Endothelial cell (in vitro differentiated cells): ENCODE results near the gene DUSP22. TPM values are rescaled to one million over a fixed set of nuclear protein-coding genes. Genes with fewer than 3 reads are reported as not detected.

Experiments
- DNase-seq: peaks from one replicate; pipeline ENCODE4 v3.0.0; 2021; ENCODE audit warnings: low spot score
- H3K27ac Mint-ChIP-seq: one replicate; pipeline ENCODE4 v1.8.0; 2021; ENCODE audit warnings: mixed read lengths, inconsistent platforms; ENCODE audit not compliant: unreplicated experiment
- H3K27me3 Mint-ChIP-seq: one replicate; pipeline ENCODE4 v1.8.0; 2021; ENCODE audit warnings: mild to moderate bottlenecking, moderate library complexity, mixed read lengths, inconsistent platforms; ENCODE audit not compliant: unreplicated experiment
- H3K36me3 Mint-ChIP-seq: one replicate; pipeline ENCODE4 v1.8.0; 2021; ENCODE audit warnings: mild to moderate bottlenecking, low read depth, mixed read lengths, inconsistent platforms; ENCODE audit not compliant: unreplicated experiment
- H3K4me1 Mint-ChIP-seq: one replicate; pipeline ENCODE4 v1.8.0; 2021; ENCODE audit warnings: mild to moderate bottlenecking, mixed read lengths, inconsistent platforms; ENCODE audit not compliant: unreplicated experiment
- H3K4me3 Mint-ChIP-seq: one replicate; pipeline ENCODE4 v1.8.0; 2021; ENCODE audit warnings: mild to moderate bottlenecking, mixed read lengths, inconsistent platforms; ENCODE audit not compliant: unreplicated experiment
- H3K9me3 Mint-ChIP-seq: one replicate; pipeline ENCODE4 v1.8.0; 2021; ENCODE audit warnings: mixed read lengths, inconsistent platforms; ENCODE audit not compliant: unreplicated experiment
- total RNA-seq: library from RNA; stranded (reverse); fragmentation: NEBNext Ultra II Directional; extraction: Animal tissue kit (Norgen Biotek cat#: 25700); gene quantifications from one replicate; pipeline ENCODE4 v1.2.1, GENCODE V29; 2021; ENCODE audit not compliant: unreplicated experiment
- TF ChIP-seq, protein P1 (sequence below): fragments of 200-600 bp; sonication (generic); IDR thresholded peaks from one replicate; pipeline ENCODE4 v1.5.0; 2021; ENCODE audit warnings: antibody characterized with exemption; ENCODE audit not compliant: unreplicated experiment

The DUSP22 gene
- total RNA-seq, 1 donor from 2014 or later: 57.3 TPM

DNA sequence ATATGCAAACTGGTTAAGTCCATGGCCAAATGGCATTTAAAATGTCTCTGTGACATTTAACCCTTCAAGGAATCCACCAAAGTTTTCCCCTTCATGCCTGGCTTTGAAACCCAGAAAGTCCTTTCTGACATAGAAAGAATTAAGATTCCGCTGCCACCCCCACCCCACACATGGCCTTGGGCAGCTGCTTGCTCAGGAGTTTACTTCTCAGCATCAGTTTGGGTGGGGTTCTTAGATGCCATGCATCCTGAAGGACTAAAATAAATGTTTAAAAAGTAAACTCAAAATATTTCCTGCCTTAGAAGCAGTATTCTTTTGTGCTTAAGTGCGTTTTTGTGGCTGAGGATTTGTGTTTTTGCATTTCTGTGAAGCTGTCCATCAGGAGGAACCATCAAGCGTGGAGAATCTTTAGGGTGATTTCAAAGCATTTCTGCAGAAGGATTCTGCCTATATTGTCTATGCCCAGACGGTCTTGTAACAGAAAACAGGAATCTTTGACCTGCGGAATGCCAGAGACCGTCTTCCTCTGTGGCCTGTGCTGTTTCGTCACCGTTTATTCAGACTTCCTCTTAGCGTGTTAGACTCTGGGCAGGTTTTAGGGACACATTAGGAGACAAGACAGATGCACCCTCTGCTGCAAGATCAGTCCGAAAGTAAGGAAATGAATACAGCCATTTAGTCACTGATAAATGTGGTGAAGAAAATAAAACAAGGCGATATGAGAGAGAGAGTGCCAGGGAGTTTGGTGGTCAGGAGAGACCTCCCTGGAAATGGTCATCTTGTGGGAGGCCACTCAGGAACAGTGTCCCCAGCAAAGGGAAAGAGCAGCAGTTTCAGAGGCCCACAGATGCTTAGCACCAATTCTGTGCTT, 6.2 kb downstream of the DUSP22 start:
- TF ChIP-seq, protein P1, sequence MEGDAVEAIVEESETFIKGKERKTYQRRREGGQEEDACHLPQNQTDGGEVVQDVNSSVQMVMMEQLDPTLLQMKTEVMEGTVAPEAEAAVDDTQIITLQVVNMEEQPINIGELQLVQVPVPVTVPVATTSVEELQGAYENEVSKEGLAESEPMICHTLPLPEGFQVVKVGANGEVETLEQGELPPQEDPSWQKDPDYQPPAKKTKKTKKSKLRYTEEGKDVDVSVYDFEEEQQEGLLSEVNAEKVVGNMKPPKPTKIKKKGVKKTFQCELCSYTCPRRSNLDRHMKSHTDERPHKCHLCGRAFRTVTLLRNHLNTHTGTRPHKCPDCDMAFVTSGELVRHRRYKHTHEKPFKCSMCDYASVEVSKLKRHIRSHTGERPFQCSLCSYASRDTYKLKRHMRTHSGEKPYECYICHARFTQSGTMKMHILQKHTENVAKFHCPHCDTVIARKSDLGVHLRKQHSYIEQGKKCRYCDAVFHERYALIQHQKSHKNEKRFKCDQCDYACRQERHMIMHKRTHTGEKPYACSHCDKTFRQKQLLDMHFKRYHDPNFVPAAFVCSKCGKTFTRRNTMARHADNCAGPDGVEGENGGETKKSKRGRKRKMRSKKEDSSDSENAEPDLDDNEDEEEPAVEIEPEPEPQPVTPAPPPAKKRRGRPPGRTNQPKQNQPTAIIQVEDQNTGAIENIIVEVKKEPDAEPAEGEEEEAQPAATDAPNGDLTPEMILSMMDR: no peak
- no peak for DNase-seq
- no peak overlapping the region for H3K27ac Mint-ChIP-seq

DNA sequence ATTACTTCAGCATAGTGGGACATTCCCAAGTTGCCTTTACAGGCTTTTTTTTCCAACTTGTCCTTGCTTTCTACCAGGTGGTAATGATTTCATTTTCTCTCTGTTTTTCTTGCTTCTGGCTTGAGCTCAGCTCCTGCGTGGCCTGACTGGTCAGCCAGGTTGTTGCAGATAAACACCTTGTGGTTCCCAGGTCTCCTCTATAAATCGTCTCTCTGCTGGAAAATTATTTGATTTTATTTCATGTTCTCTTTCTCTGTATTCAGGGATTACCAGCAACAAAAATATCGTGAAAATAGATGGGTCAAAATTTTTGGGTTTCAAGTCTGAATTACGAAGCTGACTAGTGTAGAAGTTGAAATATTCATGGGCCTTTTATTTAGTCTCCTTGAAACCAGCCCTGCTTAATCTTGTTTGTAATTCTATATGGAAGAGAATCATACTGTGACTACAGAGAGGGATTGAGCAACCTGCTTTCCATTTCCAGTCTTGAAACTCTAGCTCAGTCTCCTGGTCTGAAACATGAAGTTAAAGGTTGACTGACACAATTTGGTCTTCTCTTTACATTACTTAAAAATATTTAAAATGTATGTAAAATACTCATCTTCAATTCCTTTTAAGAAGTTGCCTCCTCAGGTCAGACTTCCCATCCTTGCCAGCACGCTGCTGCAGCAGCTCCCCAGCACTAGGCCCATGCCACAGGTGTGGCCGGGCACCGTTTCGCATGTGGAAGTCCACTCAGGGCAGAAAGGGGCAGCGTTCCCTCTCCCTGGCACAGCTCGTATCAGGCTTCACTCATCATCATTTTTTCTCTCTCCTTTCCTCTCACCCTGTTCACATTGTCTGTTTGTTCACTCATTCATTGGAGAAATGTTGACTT, 7.1 kb downstream of the DUSP22 start:
- Mint-ChIP-seq H3K4me1 (peaks cover 7% of the 10 kb centered on the region), H3K4me3 (no peak overlapping the region), H3K27ac (no peak overlapping the region), H3K27me3 (peaks cover 4% of the 10 kb centered on the region), H3K9me3 (peaks cover under 1% of the 10 kb centered on the region), H3K36me3 (no peaks in the 10 kb centered on the region)
- DNase-seq: no peak
- TF ChIP-seq, protein P1: no peak

More for the DNA sequence above, 6.2 kb downstream of the DUSP22 start:
- Mint-ChIP-seq H3K4me3 (no peak overlapping the region), H3K36me3 (no peaks in the 10 kb centered on the region), H3K4me1 (peaks cover 9% of the 10 kb centered on the region), H3K9me3 (peaks cover 1% of the 10 kb centered on the region), H3K27me3 (peaks cover 6% of the 10 kb centered on the region)

DNA sequence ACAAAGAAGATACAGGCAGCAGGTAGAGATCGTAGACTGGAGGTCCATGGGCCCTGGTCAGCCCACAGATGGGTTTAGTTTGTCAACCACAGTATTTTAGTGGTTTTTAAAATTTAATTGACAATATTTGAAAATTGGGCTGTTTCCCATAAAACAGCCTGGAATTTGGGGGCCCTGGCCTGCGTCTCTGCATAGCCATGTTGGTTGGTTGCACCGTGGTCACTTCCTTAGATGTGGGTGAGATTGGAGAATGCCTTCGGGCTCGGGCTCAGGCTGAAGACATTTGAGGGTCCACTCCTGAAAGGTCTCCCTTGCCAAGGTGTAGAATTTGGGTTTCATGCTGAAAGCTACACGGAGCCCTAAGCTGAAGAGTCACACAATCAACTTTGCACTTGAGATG, 7.7 kb downstream of the DUSP22 start:
- H3K9me3 Mint-ChIP-seq: peaks cover 7% of the 10 kb centered on the region
- H3K36me3 Mint-ChIP-seq: no peaks in the 10 kb centered on the region
- TF ChIP-seq, protein P1: no peak
- no peak for DNase-seq
- H3K27ac Mint-ChIP-seq: no peak overlapping the region
- peaks cover 7% of the 10 kb centered on the region for H3K4me1 Mint-ChIP-seq
- no peak overlapping the region for H3K4me3 Mint-ChIP-seq
- H3K27me3 Mint-ChIP-seq: peaks cover 3% of the 10 kb centered on the region

DNA sequence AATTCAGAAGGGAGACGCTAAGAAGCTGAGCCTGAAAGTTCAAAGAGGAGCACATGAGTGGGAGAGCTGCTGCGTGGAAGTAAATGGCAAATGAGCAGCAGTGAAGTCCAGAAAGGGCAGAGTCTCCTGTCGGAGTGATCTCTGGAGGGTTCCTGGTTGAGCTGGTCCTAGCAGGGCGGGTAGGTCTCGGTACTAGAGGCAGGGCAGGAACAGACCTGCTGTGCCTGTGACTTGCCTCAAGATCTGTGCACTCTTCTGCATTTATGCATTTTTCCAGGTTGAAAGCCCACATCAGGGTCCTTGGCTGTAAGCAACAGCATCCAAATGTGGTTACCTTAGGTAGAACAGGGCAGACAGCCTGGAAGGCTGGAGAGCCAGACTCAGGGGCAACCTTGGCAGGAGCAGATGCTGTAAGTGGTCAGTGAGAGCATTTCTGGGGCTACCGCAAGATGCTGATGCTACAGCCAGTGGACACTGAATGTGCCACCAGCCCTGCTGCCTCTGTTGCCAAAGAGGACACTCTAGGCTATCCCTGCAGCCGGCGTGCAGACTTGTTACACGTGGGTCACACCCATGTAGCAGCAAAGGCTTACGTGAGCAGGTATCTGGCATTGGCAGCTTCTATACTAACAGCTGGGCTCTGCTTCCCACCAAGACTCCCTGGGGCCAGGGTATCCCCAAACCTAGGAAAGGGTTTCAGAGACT, 8.4 kb downstream of the DUSP22 start:
- H3K27me3 Mint-ChIP-seq: peaks cover 3% of the 10 kb centered on the region
- no peak for DNase-seq
- TF ChIP-seq, protein P1: no peak

More for the DNA sequence above, 8.4 kb downstream of the DUSP22 start:
- H3K27ac Mint-ChIP-seq: no peak overlapping the region
- H3K36me3 Mint-ChIP-seq: no peaks in the 10 kb centered on the region
- peaks cover 7% of the 10 kb centered on the region for H3K9me3 Mint-ChIP-seq
- H3K4me3 Mint-ChIP-seq: no peak overlapping the region
- H3K4me1 Mint-ChIP-seq: peaks cover 7% of the 10 kb centered on the region
